ENCODE data around the gene ATP1A1.

GRCh38 chr1:116351914-116352313, 21.1 kb upstream of the ATP1A1 start:
- TF ChIP-seq CTCF (IDR thresholded peaks at IDR 0.05) (no peak), POLR2A (IDR thresholded peaks at IDR 0.05) (no peak)

All from lower leg skin (tissue), 3 donors.